ENCODE results near the gene CELA2A. TPM values are rescaled to one million over a fixed set of nuclear protein-coding genes. Genes with fewer than 3 reads are reported as not detected.
"Not testable (repeated sequence)": the region's sequence is repeated elsewhere in the genome, so short reads cannot be mapped to it uniquely, and the experiment has no call there.

The CELA2A gene
- total RNA-seq, 2 donors from 2014 or later, result not detected

DNA sequence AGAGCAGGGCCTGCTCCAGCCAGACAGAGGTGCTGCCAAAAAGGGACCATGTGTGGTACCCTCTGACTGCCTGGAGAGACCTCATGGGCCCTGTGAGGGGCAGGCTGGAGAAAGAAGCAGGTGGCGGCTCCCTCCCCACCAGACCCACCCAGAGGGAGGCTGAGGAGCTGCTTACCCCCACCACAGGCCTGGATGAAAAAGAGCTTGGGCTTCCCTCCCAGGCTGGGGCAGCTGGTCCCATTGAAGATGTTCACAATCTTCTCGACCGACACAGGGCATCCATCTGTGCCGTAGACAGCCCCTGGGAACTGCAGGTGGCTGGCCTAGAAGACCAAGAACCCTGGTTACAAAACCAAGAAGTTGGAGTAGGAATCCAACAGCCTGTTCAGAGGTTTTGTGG, 47.9 kb downstream of the CELA2A start:
- ATAC-seq (replicated peaks), result no peak

DNA sequence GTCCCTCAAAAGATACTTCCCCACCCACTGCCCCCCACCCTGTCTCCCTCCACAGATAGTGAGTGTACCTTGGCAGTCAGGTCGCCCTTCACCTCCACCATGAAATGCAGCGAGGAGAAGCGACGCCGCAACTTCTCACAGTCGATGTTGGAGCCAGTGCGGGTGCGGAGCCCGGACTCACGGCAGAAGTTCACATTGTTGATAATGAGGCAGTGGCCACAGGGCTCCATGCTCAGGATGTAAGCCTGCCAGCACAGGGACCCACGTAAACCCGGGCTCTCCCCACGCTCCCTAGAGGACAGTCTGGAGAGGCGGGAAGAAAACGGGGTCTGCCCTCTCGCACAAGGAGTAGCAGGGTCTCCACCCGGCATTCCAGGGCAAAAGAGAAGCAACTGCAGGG, 50.3 kb downstream of the CELA2A start:
- H3K36me3 Mint-ChIP-seq (ENCODE audit: low read depth), result peaks cover 8% of the 10 kb centered on the region
- H3K9me3 Mint-ChIP-seq, result no peaks in the 10 kb centered on the region
- H3K4me3 Mint-ChIP-seq, result no peak overlapping the region
- H3K27ac Mint-ChIP-seq, result no peak overlapping the region
- no peak for ATAC-seq (replicated peaks)
- no peaks in the 10 kb centered on the region for H3K27me3 Mint-ChIP-seq
- H3K4me1 Mint-ChIP-seq, result no peaks in the 10 kb centered on the region

More for the DNA sequence above, 47.9 kb downstream of the CELA2A start:
- Mint-ChIP-seq H3K27me3 (no peaks in the 10 kb centered on the region), H3K36me3 (ENCODE audit: low read depth) (peaks cover 5% of the 10 kb centered on the region), H3K4me1 (no peaks in the 10 kb centered on the region), H3K27ac (no peak overlapping the region), H3K4me3 (no peak overlapping the region), H3K9me3 (no peaks in the 10 kb centered on the region)

DNA sequence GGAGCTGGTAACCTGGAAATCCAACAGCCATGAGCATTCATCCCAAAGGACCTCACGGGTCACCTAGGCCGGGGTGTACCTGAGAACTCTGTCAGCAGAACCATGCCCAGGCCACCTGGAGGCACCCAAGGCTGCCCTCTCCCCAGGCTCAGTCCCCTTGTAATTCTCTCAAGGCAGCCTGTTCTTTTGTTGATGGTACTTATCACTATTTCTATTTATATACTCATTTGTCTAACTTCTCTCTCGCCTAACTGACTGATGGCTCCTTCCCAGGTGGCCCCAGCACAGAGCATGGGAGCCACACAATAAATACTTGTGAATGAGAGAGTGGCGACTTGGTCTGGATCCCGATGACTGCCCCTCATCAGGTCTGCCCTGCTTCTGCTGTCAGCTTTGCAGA, 50.7 kb downstream of the CELA2A start:
- Mint-ChIP-seq H3K9me3 (no peaks in the 10 kb centered on the region), H3K4me3 (no peak overlapping the region), H3K27me3 (no peaks in the 10 kb centered on the region), H3K4me1 (no peaks in the 10 kb centered on the region), H3K36me3 (ENCODE audit: low read depth) (peaks cover 8% of the 10 kb centered on the region), H3K27ac (no peak overlapping the region)
- ATAC-seq (replicated peaks), result no peak

DNA sequence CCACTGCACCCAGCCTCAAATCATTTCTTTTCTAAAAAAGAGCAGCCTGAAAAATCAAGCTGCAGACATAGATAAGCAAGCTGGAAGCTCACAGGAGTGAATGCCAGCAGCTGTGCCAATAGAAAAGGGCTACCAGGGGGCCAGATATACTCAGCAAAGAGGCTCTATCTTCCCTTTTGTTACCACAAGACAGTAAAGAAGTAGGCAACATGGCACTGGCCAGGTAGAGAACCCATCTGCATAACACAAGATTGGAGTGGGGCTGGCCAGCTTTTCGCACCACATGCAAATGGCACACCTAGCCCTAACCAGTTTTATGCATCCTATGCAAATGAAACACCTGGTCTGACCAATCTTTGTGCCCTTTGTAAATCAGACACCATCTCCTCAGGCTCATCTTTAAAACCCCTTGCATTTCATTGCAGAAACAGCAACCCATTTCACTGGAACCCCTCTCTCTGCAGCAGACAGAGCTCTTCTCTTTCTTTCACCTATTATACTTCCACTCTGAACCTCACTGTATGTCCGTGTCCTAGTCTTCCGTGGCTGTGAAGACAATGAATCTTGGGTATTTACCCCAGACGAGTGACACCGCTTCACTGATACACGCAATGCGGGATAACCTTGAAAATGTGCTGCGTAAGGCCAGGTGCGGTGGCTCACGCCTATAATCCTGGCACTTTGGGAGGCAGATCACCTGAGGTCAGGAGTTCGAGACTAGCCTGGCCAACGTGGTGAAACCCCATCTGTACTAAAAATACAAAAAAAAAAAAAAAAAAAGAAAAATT, 52.4 kb downstream of the CELA2A start:
- Mint-ChIP-seq H3K27me3 (no peaks in the 10 kb centered on the region), H3K9me3 (no peaks in the 10 kb centered on the region), H3K36me3 (ENCODE audit: low read depth) (peaks cover 9% of the 10 kb centered on the region), H3K27ac (no peak overlapping the region), H3K4me1 (peaks cover 3% of the 10 kb centered on the region), H3K4me3 (no peak overlapping the region)
- no peak for ATAC-seq (replicated peaks)

DNA sequence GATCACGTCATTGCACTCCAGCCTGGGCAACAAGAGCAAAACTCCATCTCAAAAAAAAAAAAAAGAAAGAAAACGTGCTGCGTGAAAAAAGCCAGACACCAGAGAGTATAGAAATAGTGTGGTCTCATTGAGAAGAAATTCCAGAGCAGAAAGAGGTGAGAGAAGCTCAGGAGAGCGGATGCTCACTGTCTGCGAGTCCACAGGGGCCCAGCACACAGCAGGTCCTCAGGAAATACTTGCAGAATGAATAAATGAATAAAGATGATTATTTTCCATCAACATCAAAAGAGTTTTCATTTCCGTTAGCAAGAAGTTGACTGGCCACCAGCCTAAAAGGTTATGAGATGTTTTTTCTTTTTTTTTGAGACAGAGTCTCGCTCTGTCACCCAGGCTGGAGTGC, 53.1 kb downstream of the CELA2A start:
- no peak overlapping the region for H3K4me3 Mint-ChIP-seq
- ATAC-seq (replicated peaks), result no peak
- no peaks in the 10 kb centered on the region for H3K27me3 Mint-ChIP-seq
- peaks cover 15% of the 10 kb centered on the region for H3K36me3 Mint-ChIP-seq (ENCODE audit: low read depth)
- no peak overlapping the region for H3K27ac Mint-ChIP-seq
- H3K4me1 Mint-ChIP-seq, result peaks cover 9% of the 10 kb centered on the region
- no peaks in the 10 kb centered on the region for H3K9me3 Mint-ChIP-seq

DNA sequence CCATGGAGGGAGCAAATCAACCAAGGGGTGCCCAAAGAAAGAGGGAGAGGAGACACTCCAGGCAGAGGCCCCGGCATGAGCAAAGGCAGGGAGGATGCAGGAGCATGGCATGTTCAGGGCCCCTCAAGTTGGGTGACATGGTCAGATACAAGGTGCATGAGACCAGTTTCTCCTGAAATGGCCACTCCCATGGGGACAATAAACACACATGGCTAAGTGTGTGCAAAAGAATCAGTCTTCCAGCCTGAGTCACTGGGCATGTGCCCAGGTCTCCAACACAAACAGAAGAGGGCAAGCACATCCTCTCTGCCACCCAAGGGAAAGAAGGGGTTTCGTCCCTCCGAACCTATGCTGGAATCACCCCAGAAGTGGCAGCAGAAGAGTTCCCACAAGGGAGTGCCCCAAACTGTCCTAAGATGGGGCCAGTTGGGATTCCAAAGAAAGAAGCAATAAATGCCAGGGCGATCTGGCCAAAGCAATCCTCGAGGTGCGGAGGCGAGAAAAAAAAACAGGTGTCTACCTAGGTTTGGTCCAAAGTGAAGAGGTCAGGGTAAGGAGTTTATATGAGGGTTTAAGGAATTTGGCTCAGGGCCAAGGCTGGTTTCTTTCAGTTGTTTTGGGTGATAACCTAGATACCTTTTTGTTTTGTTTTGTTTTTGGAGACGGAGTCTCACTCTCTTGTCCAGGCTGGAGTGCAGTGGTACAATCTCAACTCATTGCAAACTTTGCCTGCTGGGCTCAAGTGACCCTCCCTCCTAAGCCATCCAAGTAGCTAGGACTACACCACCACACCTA, 54.3 kb downstream of the CELA2A start:
- Mint-ChIP-seq H3K9me3 (no peaks in the 10 kb centered on the region), H3K4me3 (no peak overlapping the region), H3K4me1 (peaks cover 15% of the 10 kb centered on the region), H3K27ac (peak overlapping the region; percentile 55), H3K27me3 (no peaks in the 10 kb centered on the region), H3K36me3 (ENCODE audit: low read depth) (peaks cover 23% of the 10 kb centered on the region)
- ATAC-seq (replicated peaks), result no peak

DNA sequence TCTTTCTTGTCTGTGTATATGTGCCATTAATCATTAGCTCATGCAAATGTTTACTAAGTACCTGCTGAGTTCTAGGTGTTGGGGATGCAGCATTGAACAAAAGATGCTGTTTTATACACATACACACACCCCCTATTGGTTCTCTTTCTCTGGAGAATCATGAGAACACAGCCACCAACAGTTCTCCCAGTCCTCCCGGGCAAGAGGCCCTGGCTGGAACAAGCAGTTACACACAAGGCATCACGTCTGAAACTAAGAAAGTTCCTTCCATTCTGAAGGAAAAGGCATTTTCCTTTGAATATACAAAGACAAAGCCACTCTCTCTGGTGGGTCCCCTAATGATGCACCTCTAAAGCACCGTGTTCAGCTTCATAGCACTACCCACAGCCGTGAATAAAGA, 56.7 kb downstream of the CELA2A start:
- peaks cover 40% of the 10 kb centered on the region for H3K36me3 Mint-ChIP-seq (ENCODE audit: low read depth)
- H3K27ac Mint-ChIP-seq, result peak overlapping the region; percentile 67
- no peak for ATAC-seq (replicated peaks)
- peaks cover 20% of the 10 kb centered on the region for H3K4me1 Mint-ChIP-seq
- no peaks in the 10 kb centered on the region for H3K27me3 Mint-ChIP-seq
- H3K9me3 Mint-ChIP-seq, result no peaks in the 10 kb centered on the region
- H3K4me3 Mint-ChIP-seq, result no peak overlapping the region

DNA sequence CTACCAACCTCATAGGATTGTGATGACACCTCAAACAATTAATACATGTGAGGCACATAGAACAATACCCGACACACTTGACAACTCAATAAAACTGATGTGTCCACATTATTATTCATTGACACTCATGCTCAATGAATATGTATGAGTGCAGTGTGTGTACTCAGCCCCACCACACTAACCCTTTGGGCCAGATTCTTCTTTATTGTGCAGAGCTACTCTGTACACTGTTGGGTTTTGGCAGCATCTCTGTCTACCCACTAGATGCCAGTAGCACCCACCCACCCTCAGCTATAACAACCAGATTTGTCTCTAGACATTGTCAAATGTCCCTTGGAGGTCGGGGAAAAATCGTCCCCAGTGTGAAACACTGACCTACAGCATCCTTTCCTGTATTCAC, 57.4 kb downstream of the CELA2A start:
- H3K9me3 Mint-ChIP-seq, result no peaks in the 10 kb centered on the region
- peaks cover 41% of the 10 kb centered on the region for H3K36me3 Mint-ChIP-seq (ENCODE audit: low read depth)
- no peaks in the 10 kb centered on the region for H3K27me3 Mint-ChIP-seq
- H3K4me1 Mint-ChIP-seq, result peaks cover 20% of the 10 kb centered on the region
- no peak overlapping the region for H3K4me3 Mint-ChIP-seq
- ATAC-seq (replicated peaks), result no peak
- H3K27ac Mint-ChIP-seq, result peak overlapping the region; percentile 67

DNA sequence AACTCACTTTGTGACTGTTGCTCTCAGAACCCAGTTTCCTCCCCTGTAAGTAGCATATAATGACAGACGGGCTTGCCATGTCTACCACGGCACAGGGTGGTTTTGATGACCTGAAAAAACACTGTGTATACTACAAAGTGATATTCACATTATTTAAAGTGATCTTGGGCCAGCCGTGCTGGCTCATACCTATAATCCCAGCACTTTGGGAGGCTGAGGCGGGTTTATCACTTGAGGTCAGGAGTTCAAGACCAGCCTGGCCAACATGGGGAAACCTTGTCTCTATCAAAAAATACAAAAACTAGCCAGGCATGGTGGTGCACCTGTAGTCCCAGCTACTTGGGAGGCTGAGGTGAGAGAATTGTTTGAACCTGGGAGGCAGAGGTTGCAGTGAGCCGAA, 58.0 kb downstream of the CELA2A start:
- H3K4me3 Mint-ChIP-seq; ATAC-seq (replicated peaks); H3K27me3 Mint-ChIP-seq; H3K9me3 Mint-ChIP-seq: not testable (repeated sequence)
- H3K27ac Mint-ChIP-seq, result peak overlapping the region; percentile 67
- peaks cover 41% of the 10 kb centered on the region for H3K36me3 Mint-ChIP-seq (ENCODE audit: low read depth)
- H3K4me1 Mint-ChIP-seq, result peaks cover 24% of the 10 kb centered on the region

DNA sequence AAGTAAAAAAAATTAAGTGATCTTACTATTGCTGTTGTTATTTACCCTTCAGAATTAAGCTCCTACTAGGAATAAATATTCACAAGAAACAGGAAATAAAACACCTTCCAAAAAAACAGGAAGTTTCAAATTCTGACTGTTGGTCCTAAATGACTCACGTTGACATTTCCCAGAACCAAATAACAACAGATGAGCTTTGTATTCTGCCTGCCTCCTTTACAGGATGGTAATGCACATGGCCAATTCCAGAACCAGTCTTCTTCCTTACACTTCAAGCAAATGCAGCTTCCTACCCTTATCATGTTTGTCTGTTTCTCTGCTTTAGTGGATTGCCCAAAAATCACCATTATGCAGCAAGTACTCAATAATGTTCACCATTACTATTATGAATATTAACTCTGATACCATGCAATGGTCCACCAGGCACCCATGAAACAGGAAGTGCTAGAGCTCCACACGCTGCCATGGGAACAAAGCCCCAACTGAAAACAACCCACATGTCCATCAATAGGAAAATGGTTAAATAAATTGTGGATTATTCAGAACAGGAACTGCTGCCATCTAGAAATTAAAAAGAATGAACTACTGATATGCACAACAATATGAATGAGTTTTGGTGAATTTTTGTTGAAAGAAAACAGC, 58.6 kb downstream of the CELA2A start:
- Mint-ChIP-seq H3K27me3 (no peaks in the 10 kb centered on the region), H3K36me3 (ENCODE audit: low read depth) (peaks cover 41% of the 10 kb centered on the region), H3K4me3 (peak overlapping the region; percentile 63), H3K9me3 (no peaks in the 10 kb centered on the region), H3K4me1 (peaks cover 25% of the 10 kb centered on the region), H3K27ac (peak overlapping the region; percentile 85)
- ATAC-seq (replicated peaks), result peak; percentile 64

DNA sequence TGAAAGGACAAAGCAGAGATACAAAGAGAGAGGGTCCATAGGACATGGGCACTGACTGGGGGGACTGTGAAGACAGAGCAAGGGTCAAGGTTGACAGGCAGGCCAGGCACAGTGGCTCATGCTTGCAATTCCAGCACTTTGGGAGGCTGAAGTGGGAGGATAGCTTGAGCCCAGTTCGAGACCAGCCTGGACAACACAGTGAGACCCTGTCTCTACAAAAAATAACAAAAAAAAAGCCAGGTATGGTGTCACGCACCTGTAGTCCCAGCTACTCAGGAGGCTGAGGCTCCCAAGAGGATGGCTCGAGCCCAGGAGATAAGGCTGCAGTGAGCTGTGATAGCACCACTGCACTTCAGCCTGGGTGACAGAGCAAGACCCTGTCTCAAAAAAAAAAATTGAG, 63.1 kb downstream of the CELA2A start:
- Mint-ChIP-seq H3K9me3 (no peaks in the 10 kb centered on the region), H3K4me1 (peaks cover 28% of the 10 kb centered on the region)

DNA sequence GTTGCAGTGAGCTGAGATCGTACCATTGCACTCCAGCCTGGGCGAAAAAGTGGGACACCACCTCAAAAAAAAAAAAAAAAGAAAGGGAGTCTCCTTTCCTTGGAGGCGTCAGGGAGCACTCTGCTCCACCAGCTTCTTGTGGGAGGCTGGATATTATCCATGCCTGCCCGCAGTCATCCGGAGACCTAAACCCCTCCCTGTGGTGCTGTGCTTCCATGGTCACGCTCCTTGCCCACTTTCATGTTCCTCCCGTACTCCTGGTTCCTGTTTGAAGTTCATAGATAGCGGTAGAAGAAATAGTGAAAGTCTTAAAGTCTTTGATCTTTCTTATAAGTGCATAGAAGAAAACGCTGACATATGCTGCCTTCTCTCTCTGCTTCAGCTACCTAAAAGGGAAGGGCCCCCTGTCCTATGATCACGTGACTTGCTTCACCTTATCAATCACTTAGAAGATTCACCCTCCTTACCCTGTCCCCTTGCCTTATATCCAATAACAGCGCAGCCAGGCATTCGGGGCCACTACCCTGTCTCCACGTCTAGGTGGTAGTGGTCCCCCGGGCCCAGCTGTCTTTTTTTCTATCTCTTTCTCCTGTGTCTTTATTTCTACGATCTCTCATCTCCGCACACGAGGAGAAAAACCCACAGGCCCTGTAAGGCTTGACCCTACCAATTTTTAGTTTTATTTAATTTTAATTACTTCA, 64.8 kb downstream of the CELA2A start:
- peaks cover 33% of the 10 kb centered on the region for H3K4me1 Mint-ChIP-seq
- ATAC-seq (replicated peaks); H3K9me3 Mint-ChIP-seq; H3K27me3 Mint-ChIP-seq: not testable (repeated sequence)
- H3K4me3 Mint-ChIP-seq, result peak overlapping the region; percentile 54
- H3K36me3 Mint-ChIP-seq (ENCODE audit: low read depth), result peaks cover 19% of the 10 kb centered on the region
- peak overlapping the region; percentile 55 for H3K27ac Mint-ChIP-seq

More for the DNA sequence above, 63.1 kb downstream of the CELA2A start:
- no peaks in the 10 kb centered on the region for H3K27me3 Mint-ChIP-seq
- H3K4me3 Mint-ChIP-seq, result no peak overlapping the region
- ATAC-seq (replicated peaks), result no peak
- no peak overlapping the region for H3K27ac Mint-ChIP-seq
- H3K36me3 Mint-ChIP-seq (ENCODE audit: low read depth), result peaks cover 26% of the 10 kb centered on the region

All from activated T-helper 17 cell treated with anti-CD3 and anti-CD28 coated beads, Interleukin-2, amount 50 U/mL, for 72 hours (primary cell).